ENCODE measurements around the gene SORCS3.

DNA sequence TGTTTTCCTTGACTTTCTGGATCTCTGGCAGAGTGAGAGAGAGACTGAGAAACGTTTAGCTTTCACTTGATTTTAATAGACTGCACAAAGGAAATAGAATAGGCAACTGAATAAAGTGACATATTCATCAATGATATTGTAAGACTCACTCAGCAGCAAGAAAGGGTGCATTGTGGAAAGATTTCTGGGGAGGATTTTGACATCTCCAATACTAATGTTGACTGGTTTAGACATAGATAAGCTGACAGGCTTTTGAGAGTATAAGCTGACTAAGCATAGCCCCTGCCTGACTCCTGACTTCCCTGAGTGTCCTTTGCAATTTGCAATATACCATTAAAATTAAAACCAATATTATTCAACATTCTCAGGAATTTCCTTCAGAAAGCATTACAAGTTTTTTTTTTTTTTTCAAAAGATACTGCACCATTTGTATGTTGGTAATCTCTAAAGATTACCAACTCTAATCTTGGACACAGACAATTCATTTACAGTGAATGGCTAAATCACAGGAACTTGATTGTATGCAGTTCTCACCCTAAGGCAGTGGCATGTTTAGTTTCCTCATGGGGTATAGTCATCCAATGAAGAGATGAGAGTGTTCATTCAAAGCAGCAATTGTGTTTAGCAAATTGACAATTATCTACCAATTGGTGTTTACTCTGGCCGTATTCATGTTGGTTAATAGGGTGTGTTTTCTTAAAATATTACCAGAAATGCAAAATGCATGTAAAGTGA lies 325.6 kb downstream of the SORCS3 start:
- TF ChIP-seq, protein P1, sequence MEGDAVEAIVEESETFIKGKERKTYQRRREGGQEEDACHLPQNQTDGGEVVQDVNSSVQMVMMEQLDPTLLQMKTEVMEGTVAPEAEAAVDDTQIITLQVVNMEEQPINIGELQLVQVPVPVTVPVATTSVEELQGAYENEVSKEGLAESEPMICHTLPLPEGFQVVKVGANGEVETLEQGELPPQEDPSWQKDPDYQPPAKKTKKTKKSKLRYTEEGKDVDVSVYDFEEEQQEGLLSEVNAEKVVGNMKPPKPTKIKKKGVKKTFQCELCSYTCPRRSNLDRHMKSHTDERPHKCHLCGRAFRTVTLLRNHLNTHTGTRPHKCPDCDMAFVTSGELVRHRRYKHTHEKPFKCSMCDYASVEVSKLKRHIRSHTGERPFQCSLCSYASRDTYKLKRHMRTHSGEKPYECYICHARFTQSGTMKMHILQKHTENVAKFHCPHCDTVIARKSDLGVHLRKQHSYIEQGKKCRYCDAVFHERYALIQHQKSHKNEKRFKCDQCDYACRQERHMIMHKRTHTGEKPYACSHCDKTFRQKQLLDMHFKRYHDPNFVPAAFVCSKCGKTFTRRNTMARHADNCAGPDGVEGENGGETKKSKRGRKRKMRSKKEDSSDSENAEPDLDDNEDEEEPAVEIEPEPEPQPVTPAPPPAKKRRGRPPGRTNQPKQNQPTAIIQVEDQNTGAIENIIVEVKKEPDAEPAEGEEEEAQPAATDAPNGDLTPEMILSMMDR (IDR thresholded peaks at IDR 0.05 in 2 of 3, conservative IDR thresholded peaks at IDR 0.05 in 1 of 3; ENCODE audit: borderline replicate concordance in 1 of 3, insufficient read depth in 1 of 3, low read depth in 2 of 3, low read length in 2 of 3): no peak
- TF ChIP-seq ZNF274 (IDR thresholded peaks at IDR 0.05; ENCODE audit: low read depth, low read length) (no peak), RAD21 (IDR thresholded peaks at IDR 0.05; ENCODE audit: low read depth) (no peak), EGR1 (IDR thresholded peaks at IDR 0.05; ENCODE audit: low read depth) (no peak)
- TF ChIP-seq, protein P2, sequence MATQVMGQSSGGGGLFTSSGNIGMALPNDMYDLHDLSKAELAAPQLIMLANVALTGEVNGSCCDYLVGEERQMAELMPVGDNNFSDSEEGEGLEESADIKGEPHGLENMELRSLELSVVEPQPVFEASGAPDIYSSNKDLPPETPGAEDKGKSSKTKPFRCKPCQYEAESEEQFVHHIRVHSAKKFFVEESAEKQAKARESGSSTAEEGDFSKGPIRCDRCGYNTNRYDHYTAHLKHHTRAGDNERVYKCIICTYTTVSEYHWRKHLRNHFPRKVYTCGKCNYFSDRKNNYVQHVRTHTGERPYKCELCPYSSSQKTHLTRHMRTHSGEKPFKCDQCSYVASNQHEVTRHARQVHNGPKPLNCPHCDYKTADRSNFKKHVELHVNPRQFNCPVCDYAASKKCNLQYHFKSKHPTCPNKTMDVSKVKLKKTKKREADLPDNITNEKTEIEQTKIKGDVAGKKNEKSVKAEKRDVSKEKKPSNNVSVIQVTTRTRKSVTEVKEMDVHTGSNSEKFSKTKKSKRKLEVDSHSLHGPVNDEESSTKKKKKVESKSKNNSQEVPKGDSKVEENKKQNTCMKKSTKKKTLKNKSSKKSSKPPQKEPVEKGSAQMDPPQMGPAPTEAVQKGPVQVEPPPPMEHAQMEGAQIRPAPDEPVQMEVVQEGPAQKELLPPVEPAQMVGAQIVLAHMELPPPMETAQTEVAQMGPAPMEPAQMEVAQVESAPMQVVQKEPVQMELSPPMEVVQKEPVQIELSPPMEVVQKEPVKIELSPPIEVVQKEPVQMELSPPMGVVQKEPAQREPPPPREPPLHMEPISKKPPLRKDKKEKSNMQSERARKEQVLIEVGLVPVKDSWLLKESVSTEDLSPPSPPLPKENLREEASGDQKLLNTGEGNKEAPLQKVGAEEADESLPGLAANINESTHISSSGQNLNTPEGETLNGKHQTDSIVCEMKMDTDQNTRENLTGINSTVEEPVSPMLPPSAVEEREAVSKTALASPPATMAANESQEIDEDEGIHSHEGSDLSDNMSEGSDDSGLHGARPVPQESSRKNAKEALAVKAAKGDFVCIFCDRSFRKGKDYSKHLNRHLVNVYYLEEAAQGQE (IDR thresholded peaks at IDR 0.05; ENCODE audit: low read depth): no peak
